Activated CD4-positive, alpha-beta memory T cell treated with anti-CD3 and anti-CD28 coated beads for 36 hours (primary cell): ENCODE results near the gene SLMAP. TPM values are rescaled to one million over a fixed set of nuclear protein-coding genes. Genes with fewer than 3 reads are reported as not detected.

Source experiments
- CTCF ChIA-PET: fragments of 350-600 bp; sonication (Branson Sonifier 250); formaldehyde crosslinking; loops from one replicate; lab custom pipeline; 2021; ENCODE audit warnings: antibody characterized with exemption, inconsistent platforms; lab: Charles Lee
- POLR2A ChIA-PET: fragments of 350-600 bp; sonication (Branson Sonifier 250); formaldehyde crosslinking; loops from one replicate; lab custom pipeline; 2021; ENCODE audit warnings: antibody characterized with exemption; lab: Charles Lee
- DNase-seq: peaks from one replicate; pipeline ENCODE4 v3.0.0-alpha.2; 2020
- H3K27ac Mint-ChIP-seq: one replicate; pipeline ENCODE4 v1.8.0; 2021; ENCODE audit warnings: mixed read lengths
- H3K27me3 Mint-ChIP-seq: one replicate; pipeline ENCODE4 v1.8.0; 2021; ENCODE audit warnings: mixed read lengths
- H3K36me3 Mint-ChIP-seq: one replicate; pipeline ENCODE4 v1.8.0; 2021; ENCODE audit warnings: mixed read lengths
- H3K4me1 Mint-ChIP-seq: one replicate; pipeline ENCODE4 v1.8.0; 2021; ENCODE audit warnings: low read depth, mixed read lengths
- H3K4me3 Mint-ChIP-seq: one replicate; pipeline ENCODE4 v1.8.0; 2021; ENCODE audit warnings: mild to moderate bottlenecking, mixed read lengths
- H3K9me3 Mint-ChIP-seq: one replicate; pipeline ENCODE4 v1.8.0; 2021; ENCODE audit warnings: mixed read lengths
- intact Hi-C: fragments of 100-400 bp; cut with micrococcal nuclease; formaldehyde crosslinking; loops from one replicate; pipeline ENCODE4 v1.15.1; 2023
- total RNA-seq, 2 experiments: library from RNA; stranded (reverse); gene quantifications; one replicate each; pipeline ENCODE4 v1.2.3, GENCODE V29; 2021

The SLMAP gene
- total RNA-seq, 2 experiments from 2014 or later = 42.5 to 43.9 TPM

DNA sequence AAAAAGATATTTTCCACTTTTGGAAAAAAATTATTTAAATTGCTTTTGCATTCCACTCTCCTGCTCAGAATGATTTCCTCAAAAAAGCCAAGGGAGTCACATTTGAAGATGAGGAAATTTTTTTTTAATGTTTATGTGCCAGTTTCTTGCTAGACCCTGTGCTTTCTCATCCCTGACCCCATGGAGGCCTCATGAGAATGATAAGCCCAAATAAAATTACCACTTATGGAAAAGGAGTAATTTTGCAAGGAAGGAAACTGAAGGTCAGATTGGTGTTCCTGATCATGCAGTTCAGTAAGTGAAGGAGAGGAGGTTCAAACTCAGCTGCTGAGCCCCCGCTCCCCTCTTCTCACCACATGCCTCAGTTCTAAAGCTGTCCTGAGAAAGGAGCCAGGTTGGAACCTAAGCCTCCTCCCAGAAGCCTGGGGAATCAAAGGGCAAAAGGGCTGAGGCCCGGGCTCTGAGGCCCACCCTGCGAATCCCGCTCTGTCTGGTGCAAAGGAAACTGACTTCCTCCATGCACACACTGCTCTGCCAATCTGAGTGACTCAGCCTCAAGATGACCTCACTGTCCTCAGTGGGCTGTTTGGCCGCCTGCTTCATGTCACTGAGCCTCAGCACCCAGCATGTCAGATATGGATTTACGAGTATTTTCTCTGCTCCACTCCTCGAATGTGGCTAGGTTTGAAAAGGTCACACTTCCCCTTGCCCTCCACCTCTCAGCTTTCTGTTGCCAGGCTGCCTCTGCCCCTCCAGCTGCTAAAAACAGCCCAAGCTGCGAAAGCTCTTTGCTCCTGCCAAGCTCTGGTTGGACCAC is 195.2 kb downstream of the SLMAP start:
- Mint-ChIP-seq H3K4me3 (no peak overlapping the region), H3K36me3 (no peaks in the 10 kb centered on the region), H3K27me3 (peaks cover 2% of the 10 kb centered on the region), H3K4me1 (peaks cover 2% of the 10 kb centered on the region), H3K9me3 (no peaks in the 10 kb centered on the region), H3K27ac (no peak overlapping the region)
- intact Hi-C loops = no loop called here
- peak; percentile 12 for DNase-seq
- ChIA-PET CTCF (no interaction called here), POLR2A (no interaction called here)

DNA sequence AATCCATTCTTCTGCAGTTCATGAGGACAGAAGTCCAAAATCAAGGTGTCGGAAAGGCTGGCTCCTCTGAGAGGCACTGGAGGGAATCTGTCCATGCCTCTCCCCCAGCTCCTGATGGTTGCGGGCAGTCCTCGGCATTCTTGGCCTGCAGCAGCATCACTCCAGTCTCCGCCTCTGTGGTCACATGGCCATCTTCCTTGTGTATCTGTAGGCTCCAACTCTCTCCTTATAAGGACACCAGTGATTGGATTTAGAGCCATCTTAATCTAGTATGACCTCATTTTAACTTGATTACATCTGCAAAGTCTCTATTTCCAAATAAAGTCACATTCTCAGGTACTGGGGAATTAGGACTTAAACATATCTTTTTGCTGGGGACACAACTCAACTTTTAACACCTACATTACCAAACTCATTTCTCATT is 196.1 kb downstream of the SLMAP start:
- Mint-ChIP-seq H3K36me3 (no peaks in the 10 kb centered on the region), H3K4me3 (no peak overlapping the region), H3K27ac (no peak overlapping the region), H3K9me3 (no peaks in the 10 kb centered on the region), H3K4me1 (peaks cover 5% of the 10 kb centered on the region), H3K27me3 (peaks cover 2% of the 10 kb centered on the region)
- intact Hi-C loops = no loop called here
- POLR2A ChIA-PET = no interaction called here
- CTCF ChIA-PET = no interaction called here
- no peak for DNase-seq

DNA sequence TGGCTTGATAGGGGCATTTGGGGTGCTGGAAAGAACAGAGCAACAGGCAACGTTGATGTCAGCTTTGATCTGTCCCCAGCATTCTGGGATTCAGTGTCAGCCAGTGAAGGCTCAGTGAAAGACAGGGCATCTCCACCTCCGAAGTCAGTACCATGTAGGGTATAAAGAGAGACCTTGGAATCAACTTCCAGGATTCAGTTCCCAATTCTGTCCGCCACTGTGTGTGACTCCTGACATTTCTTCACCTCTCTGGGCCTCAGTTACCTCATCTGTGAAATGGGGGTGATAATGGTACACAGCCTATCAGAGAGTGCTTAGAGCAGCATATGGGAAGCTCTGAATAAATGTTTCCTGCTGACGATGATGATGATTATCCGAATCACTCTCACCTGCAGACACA is 196.5 kb downstream of the SLMAP start:
- ChIA-PET POLR2A (no interaction called here), CTCF (no interaction called here)
- Mint-ChIP-seq H3K4me1 (peaks cover 5% of the 10 kb centered on the region), H3K9me3 (peaks cover 1% of the 10 kb centered on the region), H3K36me3 (no peaks in the 10 kb centered on the region), H3K4me3 (no peak overlapping the region), H3K27me3 (peaks cover 2% of the 10 kb centered on the region), H3K27ac (no peak overlapping the region)
- no peak for DNase-seq
- intact Hi-C loops = no loop called here

DNA sequence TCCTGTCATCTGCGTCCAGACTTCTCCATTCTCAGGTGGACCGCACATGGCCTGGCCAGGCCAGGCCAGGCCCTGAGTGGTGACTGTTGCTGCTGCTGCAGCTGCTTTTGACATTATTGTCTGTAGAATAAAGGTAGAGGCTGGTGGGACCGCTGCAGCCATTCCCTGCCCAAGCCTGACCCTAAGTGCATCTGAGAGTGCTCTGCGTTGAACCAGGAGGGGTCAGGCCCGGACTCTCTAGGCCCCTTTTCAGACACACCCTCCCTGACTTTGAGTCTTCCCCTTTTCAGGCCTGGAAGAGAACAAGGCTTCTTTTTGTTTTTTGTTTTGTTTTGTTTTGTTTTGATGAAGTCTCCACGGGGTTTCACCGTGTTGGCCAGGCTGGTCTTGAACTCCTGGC is 197.5 kb downstream of the SLMAP start:
- Mint-ChIP-seq H3K27ac (no peak overlapping the region), H3K4me3 (no peak overlapping the region), H3K36me3 (no peaks in the 10 kb centered on the region), H3K27me3 (peaks cover 2% of the 10 kb centered on the region), H3K9me3 (peaks cover 3% of the 10 kb centered on the region), H3K4me1 (peaks cover 5% of the 10 kb centered on the region)
- ChIA-PET CTCF (no interaction called here), POLR2A (no interaction called here)
- intact Hi-C loops = no loop called here
- no peak for DNase-seq

DNA sequence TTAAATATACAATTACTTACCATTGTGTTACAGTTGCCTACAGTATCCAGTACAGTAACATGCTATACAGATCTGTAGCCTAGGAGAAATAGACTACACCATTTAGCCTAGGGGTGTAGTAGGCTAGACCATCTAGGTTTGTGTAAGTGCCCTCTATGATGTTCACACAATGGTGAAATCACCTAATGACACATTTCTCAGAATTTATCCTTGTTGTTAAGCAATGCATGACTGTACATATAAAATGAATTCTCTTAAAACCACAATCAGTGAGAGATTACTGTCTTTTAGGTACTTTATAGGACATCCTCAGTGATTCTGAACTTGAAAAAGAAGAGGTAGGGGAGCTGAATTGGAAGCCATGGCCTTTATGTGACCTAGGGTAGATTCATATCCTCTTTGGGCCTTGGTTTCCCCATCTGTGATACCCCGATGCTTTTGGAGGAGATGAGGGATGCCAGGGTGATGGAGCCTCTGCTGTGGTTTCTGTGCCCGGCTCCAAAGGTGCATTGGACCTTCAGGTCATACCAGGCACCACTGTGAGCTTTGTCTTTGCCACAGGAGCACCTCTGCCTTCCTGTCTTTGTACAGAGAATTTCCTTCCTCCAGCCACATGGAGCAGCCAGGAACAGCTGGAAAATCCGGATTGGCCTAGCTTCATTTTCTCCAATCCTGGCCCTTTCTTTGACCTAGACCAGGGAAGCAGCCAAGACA is 200.2 kb downstream of the SLMAP start:
- Mint-ChIP-seq H3K27me3 (no peaks in the 10 kb centered on the region), H3K9me3 (peaks cover 3% of the 10 kb centered on the region), H3K27ac (no peak overlapping the region), H3K4me3 (no peak overlapping the region), H3K36me3 (no peaks in the 10 kb centered on the region), H3K4me1 (peaks cover 5% of the 10 kb centered on the region)
- intact Hi-C loops = loop anchor here (2.0 kb wide), 2 partner anchors 79 to 223 kb away; no protein-coding TSS in a partner anchor
- ChIA-PET POLR2A (no interaction called here), CTCF (interaction anchor here (1.8 kb wide), 1 partner anchor 261 kb away, joined by 4 read pairs; no protein-coding TSS in a partner anchor)
- DNase-seq = no peak

DNA sequence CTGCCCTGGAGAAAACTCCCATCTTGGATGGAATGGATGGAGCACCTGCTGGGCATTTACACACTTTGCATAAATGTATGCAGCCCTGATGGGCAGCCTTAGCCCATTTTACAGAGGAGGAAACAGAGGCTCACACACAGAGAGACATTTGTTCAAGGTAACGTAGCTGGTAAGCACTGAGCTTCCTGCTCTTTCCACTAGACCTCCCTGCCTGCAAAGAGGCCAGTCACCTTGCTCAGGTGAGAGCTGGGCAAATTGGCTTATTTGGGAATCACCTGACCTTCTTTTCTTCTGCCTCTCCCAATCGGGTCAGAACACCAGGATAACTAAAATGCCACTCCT is 200.7 kb downstream of the SLMAP start:
- Mint-ChIP-seq H3K27ac (no peak overlapping the region), H3K9me3 (peaks cover 3% of the 10 kb centered on the region), H3K27me3 (no peaks in the 10 kb centered on the region), H3K4me1 (peaks cover 5% of the 10 kb centered on the region), H3K36me3 (no peaks in the 10 kb centered on the region), H3K4me3 (no peak overlapping the region)
- intact Hi-C loops = loop anchor here (2.0 kb wide), 2 partner anchors 78 to 222 kb away; no protein-coding TSS in a partner anchor
- ChIA-PET CTCF (interaction anchor here (1.5 to 1.8 kb wide), 2 partner anchors 221 to 260 kb away, joined by 4 read pairs; no protein-coding TSS in a partner anchor), POLR2A (no interaction called here)
- no peak for DNase-seq

DNA sequence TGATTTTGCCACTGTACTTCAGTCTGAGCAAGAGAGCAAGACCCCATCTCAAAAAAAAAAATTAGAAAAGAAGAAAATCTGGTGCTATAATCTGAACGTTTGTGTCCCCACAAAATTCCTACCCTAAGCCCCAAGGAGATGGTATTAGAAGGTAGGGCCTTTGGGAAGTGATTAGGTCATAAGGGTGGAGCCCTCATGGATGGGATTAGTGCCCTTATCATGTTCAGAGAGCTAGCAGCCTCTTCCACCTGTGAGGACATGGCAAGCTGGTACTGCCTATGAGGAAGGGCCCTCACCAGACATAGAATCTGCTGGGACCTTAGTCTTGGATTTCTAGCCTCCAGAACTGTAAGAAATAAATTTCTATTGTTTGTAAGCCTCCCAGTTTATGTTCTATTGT is 201.7 kb downstream of the SLMAP start:
- CTCF ChIA-PET = interaction anchor here (1.5 to 1.8 kb wide), 2 partner anchors 220 to 259 kb away, joined by 4 read pairs; no protein-coding TSS in a partner anchor
- Mint-ChIP-seq H3K27me3 (no peaks in the 10 kb centered on the region), H3K9me3 (peaks cover 3% of the 10 kb centered on the region), H3K4me3 (no peak overlapping the region), H3K4me1 (peaks cover 5% of the 10 kb centered on the region), H3K27ac (no peak overlapping the region), H3K36me3 (no peaks in the 10 kb centered on the region)
- intact Hi-C loops = loop anchor here (2.0 kb wide), 2 partner anchors 77 to 221 kb away; no protein-coding TSS in a partner anchor
- no peak for DNase-seq
- POLR2A ChIA-PET = no interaction called here

DNA sequence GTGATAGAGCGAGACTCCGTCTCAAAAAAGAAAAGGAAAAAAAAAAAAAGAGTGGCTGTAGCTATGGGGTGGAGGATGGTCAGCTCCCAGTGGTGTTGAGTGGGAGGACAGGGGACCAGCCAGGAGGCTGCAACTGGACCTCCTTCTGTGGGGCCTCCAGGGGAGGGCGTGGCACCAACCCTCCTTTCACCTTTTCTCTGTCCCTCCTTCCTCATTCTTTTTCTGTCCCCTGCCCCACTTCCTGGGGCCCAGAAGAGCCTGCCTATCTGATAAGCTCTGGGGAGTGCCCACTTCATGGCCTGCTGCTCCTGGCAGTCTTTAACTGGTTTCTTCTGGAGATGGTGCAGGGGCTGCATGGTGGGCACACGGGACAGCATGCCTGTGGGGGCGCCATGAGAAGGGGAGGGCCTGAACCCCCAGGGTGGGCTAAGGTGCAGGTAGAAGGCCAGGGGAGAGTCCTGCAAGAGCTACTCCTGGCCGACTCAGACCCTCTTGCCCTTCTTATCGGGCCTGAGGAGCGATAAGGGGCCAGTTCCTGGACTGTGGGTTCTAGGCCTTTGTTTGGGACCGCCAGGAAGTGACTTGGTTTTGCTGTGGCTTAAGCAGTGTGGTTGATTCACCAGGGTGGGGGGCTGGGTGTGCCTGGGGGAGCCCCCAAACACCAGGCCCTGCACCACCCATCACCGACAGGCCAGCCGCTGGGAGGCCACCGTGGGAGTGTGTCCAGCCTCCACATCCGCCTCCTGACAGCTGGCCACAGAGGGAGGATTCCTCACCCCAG is 202.7 kb downstream of the SLMAP start:
- Mint-ChIP-seq H3K4me3 (no peak overlapping the region), H3K36me3 (no peaks in the 10 kb centered on the region), H3K9me3 (peaks cover 3% of the 10 kb centered on the region), H3K27me3 (no peaks in the 10 kb centered on the region), H3K27ac (no peak overlapping the region), H3K4me1 (peaks cover 5% of the 10 kb centered on the region)
- ChIA-PET CTCF (no interaction called here), POLR2A (no interaction called here)
- DNase-seq = no peak
- intact Hi-C loops = no loop called here

DNA sequence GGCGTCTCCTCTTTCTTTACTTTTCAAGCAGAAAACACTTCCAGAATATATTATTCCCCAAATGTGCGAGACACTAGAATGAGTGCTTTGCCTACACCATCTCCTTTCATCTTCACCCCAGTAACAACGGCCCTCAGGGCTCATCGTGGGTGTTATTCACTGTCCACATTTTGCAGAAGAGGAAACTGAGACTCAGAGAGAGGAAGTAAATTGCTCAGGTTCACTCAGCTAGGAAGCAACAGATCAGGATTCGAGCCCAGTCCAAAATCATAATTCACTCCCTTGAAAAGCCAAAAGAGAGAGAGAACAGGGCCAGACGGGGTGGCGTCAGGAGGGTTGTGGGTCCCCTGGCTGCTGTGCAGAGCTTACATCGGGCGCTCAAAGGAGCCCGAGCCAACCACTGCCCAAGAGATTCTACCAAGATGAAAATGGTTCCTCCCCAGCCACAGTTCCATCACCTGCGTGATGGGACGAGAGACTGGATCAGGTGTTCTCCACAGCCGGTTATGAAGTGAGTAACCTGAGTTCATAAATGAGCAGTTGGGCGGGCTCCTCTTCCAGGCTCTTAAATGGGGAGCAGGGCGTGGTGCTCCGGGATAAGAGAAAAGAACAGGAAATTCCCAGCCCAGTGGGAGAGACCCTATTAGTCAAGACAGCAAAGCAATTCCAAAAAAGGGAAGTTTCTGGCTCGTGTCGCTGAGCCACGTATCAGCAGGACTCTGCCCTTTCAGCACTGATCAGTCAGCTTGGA is 203.5 kb downstream of the SLMAP start:
- no peaks in the 10 kb centered on the region for H3K36me3 Mint-ChIP-seq
- no peaks in the 10 kb centered on the region for H3K27me3 Mint-ChIP-seq
- no peak overlapping the region for H3K27ac Mint-ChIP-seq
- intact Hi-C loops = no loop called here
- peaks cover 5% of the 10 kb centered on the region for H3K4me1 Mint-ChIP-seq
- DNase-seq = no peak
- H3K4me3 Mint-ChIP-seq = no peak overlapping the region
- CTCF ChIA-PET = no interaction called here
- POLR2A ChIA-PET = no interaction called here
- H3K9me3 Mint-ChIP-seq = peaks cover 3% of the 10 kb centered on the region

DNA sequence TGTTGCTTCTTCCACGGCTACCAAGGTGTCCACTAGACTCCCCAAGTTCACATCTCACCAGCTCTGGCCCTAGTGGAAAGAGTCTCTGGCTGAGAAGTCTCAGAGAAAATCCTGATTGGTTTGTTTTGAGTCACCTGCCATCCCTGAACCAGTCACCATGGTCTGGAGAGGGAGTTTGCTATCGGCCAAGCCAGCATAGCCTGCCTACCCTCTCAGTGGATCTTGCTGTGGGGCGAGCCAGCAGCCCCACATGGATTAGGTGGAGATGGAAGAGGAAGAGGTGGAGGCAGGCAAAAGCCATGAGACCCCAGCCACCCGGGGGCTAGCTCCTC is 204.0 kb downstream of the SLMAP start:
- no peaks in the 10 kb centered on the region for H3K27me3 Mint-ChIP-seq
- no peak overlapping the region for H3K27ac Mint-ChIP-seq
- no peaks in the 10 kb centered on the region for H3K36me3 Mint-ChIP-seq
- ChIA-PET POLR2A (no interaction called here), CTCF (no interaction called here)
- no peak for DNase-seq
- H3K4me3 Mint-ChIP-seq = no peak overlapping the region
- peaks cover 3% of the 10 kb centered on the region for H3K9me3 Mint-ChIP-seq
- H3K4me1 Mint-ChIP-seq = peaks cover 5% of the 10 kb centered on the region
- intact Hi-C loops = no loop called here

DNA sequence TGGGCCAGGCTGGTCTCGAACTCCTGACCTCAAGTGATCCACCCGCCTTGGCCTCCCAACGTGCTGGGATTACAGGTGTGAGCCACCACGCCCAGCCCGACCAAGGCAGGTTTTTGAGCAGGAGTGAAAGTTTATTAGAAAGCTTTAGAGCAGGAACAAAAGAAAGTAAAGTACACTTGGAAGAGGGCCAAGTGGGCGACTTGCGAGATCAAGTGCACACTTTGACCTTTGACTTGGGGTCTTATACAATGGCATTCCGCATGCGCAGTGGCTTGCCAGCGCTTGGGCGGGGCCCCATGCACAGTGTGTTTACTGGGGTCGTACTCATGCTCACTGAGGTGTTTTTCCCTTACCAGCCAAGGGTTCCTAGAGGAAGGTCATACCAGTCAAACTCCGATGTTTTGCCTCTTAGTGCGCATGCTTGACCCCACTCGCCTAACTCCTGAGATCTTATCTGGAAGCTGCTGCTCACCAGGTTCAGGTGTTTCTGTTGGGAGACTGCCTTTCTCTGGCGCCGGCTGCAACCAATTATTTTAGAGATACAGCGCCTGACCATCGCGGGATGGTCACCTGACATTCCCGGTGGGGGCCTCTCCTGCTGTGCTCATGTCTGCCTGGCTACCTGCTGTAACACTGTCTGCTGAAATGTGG is 205.2 kb downstream of the SLMAP start:
- ChIA-PET CTCF (interaction anchor here (1.6 kb wide), 1 partner anchor 206 kb away, joined by 11 read pairs; no protein-coding TSS in a partner anchor), POLR2A (interaction anchor here (0.6 kb wide), 1 partner anchor 62 kb away, joined by 3 read pairs; no protein-coding TSS in a partner anchor)
- H3K36me3 Mint-ChIP-seq = no peaks in the 10 kb centered on the region
- DNase-seq = no peak
- H3K4me1 Mint-ChIP-seq = peaks cover 3% of the 10 kb centered on the region
- intact Hi-C loops = no loop called here
- H3K9me3 Mint-ChIP-seq = peaks cover 3% of the 10 kb centered on the region
- H3K27ac Mint-ChIP-seq = no peak overlapping the region
- no peak overlapping the region for H3K4me3 Mint-ChIP-seq
- no peaks in the 10 kb centered on the region for H3K27me3 Mint-ChIP-seq
